HG02678 (cell line): ENCODE data around the gene CISH.

ENCODE experiments used
- ATAC-seq: cut with Tn5 transposase; IDR thresholded peaks from one replicate; pipeline ENCODE4 v1.9.1; 2021; ENCODE audit warnings: mild to moderate bottlenecking, moderate library complexity; ENCODE audit not compliant: unreplicated experiment

The CISH gene

DNA sequence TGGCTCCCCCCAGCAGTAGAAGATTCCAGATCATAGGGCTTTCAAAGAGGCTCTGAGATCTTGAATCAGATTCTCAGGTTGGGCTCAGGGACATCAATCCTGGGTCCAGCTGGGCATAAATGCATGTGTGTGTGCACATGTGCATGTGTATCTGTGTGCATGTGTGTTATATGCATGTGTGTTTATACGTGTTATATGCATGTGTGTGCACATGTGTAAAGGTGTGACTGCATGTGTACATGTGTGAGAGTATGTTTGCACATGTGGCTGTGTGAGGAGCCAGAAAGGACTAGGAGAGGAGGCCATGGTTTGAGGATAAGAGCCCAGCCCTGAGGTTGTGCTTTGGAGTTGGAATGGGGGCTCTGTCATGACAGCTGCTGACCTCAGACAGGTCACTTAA lies 3.6 kb upstream of the CISH start:
- no peak for ATAC-seq

DNA sequence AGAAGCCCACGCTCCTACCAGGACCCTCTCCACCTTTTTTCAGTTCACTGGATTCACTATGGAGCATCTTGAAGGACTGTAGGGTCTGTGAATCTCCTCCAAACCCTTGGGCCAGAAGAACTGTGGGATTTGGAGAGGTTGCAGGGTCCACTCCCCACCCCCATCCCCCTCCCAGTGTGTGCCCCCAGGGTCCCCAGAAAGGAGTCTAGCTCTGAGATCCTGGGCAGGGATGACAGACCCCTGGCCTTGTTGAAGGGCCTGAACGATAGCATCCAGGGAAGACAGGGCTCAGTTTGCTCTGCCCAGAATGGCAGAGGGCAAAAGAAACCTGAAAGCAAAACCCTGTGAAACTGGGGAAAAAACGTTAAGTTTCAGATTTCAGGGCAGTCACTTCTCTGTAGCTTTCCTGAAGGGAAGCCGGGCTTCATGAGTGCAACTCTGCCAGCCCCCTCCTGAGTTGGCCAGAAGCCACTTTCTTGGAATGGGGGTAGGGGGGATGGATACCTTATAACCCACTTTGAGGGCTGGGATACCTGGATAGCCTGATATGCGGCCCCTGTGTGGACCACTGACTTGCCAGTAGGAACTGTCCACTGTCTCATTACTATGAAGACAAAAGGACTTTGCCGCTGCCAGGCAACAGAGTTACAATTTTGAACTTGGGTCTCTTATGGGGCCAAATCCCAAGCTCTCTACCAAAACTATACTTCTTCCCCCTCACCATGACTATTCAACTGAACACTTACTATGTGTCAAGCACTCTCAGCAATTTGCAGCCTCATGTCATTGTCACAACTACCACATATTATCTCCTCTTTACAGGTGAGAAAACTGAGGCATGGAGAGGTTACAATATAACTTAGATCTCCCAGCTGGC lies 1.6 kb upstream of the CISH start:
- no peak for ATAC-seq

DNA sequence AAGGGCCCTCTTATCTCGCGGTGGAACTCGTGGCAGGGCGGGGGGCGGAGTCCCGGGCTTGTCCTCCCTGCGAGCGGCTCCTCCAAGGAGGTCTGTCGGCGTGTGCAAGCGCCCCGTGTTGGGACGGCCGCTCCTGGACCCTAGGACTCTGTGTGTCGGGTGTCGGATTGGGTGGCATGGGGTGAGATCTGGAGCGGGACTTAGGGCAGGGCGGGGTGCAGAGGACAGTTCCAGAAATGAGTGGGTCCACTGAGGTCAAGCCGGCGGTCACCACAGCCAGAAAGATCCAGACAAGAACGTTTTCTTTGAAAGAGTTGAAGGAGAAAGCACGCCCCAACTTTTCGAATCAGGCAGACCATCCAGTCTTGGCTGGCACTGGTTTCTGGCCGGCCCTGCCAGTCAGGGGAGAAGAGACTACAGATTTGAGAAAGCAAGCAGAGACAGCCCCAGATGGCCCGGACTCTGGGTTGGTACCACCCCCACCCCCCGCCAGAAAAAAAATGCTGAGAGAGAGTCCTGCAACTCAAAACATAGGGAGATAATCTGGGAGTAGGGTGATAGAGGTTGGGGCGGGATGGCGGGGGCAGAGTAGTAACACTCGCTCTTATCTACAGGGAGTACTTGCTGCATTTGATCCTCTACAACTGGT lies 784 bp upstream of the CISH start:
- no peak for ATAC-seq

DNA sequence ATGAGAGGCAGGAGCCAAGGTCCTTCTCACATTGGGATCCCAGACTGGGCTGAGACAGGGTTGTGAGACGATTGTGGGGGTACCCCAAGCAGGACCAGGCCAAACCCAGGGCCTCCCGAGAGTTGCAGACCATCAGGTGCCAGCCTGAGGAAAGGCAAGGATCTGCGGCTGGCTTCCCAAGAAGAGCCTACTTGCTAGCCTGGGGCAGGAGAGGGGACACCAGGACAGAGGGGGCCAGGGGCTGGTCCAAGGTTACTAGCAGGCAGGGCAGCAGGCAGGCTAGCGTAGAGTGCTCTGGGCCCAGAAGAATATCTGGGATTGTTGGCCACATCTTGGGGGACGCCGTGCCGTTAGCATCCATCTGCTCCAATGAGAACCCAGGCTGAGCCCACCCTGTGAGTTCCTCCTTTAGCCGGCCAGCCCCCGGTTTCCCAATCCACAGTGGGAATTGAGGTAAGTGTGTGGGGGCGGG lies 546 bp downstream of the CISH start:
- ATAC-seq: no peak

DNA sequence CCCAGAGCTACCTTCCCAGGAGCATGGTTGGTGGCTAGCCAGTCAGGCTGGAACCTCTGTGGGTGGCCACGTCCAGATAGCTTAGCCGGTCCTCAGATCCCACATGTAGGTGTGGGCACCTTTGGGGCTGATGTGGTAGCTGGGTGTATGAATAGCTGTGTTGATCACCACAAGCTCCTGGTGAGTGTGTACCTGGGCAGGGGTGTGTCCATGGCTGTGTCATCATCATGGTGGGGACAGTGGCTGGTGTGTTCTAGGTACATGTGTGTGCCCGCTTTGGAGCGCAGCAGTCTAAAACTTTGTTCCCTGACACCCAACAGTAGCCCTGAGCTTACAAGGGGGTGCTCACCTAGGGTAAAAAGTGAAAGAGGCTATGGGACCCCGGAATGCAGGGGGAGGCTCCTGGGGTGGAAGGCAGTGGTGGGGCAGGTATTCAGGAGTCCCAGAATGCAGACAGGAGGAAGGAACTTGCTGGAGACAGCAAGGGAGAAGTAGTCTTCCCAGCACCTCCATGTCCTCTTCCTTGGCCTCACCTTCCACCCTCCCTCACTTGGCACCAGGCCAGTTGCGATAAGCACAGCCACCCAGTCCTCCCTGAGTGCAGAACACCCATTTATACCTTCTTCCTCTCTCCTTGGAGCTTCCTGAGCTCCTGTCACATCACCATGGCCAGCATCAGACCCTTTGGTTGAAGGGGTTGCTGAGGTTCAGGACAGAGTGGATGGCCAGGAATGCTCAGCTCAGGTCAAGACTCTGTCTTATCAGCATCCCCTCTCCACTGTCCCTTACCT lies 1.2 kb downstream of the CISH start:
- no peak for ATAC-seq

DNA sequence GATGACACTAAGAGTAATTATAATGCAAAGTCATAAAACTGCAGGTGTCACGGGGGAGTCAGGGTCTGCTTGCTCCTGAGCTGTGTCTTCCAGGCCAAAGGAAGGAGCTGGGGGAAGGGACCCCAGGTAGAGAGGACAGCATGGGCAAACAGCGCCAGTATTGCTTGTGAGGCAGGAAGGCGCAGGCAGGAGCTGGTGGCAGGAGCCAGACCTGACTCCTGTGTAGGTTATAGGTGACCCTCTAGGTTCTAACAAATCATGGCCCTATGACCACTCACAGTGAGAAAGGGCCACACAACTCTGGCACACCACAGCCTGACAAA lies 1.9 kb downstream of the CISH start:
- no peak for ATAC-seq

DNA sequence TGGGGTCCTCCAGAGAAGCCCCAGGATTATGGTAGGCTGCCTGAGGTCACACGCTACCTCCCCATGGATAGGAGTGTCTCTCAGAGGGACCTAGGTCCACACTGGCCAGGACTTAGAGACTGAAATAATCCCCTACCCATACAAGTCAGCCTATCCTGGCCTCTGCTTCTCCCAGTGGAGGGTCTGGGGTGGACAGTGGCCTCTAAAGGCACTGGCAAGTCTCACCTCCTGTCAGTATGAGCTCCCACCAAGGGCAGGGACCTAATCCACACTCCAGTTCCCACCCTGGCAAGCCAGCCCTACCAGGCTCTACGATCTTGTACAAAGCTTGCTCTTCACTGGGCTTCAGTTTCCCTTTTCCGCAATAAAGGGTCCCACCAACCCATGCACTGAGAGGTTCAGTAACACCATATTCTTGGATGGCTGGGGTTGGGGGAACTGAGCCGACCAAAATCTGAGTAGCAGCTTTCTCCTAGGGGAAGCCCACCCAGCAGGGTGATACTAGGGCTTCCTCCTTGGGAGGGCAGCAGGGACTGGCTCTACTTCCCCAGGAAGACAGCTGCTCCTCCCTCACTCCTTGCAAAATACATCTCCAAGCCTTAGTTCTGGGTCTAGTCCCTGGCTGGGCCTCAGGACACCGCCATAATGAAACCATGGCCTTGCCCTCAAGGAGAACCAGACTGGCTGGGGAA lies 2.4 kb downstream of the CISH start:
- no peak for ATAC-seq

DNA sequence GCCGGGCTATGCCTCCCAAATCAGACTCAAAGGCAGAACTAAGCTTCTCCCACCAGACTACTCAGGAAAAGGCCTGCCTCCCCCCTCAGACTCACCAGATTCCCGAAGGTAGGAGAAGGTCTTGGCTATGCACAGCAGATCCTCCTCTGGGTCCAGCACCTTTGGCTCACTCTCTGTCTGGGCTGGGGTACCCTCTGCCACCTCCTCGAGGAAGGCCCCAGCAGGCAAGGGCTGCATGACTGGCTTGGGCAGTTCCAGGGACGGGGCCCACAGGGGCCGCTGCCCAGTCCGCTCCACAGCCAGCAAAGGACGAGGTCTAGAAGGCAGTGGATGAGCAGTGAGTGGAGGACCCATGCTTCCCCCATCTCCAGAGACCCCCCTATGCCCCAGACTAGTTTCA lies 3.3 kb downstream of the CISH start:
- no peak for ATAC-seq

DNA sequence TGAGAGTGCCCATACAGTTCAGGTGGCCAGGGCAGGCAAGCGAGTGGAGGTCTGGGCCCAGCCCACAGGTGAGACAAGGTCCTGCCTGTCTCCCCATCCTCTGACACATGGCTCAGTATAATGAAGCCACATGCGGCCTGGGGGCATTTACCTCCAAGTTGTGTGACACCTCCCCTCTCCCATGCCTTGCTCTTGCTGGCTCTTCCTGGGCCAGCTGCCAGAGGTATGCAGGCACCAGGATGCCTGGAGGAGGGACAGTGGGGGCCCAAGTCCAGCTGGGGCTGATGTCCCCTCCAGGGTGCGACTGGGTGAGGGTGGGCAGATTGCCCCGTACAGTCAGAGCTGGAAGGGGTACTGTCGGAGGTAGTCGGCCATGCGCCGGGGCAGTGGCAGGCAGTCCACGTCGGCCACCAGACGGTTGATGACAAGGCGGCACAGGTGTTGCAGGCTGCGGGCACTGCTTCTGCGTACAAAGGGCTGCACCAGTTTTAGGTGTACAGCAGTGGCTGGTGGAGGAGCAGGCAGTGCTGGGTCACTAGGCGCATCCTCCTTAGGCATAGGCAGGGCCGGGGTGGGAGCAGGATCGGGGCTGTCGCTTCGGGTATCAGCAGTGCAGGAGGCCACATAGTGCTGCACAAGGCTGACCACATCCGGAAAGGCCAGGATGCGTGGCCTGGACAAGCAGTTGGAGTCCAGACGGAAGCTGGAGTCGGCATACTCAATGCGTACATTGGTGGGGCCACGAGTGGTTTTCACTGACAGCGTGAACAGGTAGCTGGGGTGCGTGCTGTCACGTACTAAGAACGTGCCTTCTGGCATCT lies 4.1 kb downstream of the CISH start:
- ATAC-seq: no peak

DNA sequence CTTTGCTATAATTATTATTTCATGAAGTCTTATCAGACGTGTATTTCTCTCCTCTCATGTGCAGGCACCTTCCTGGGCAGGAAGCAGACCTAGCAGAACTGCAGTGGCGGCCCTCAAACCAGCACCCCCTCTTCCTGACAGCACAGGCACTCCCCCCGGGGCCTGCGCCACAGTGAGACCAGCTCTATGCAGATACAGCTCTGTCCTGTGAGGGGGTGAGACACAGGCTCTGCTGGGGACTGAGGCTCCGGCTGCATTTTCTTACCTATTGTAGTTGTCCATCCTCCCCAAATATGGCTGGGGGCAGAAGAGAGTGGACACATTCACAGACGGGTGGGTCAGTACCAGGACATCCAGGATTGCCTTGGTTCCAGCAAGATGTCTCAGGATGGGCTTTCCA lies 5.0 kb downstream of the CISH start:
- ATAC-seq: no peak

DNA sequence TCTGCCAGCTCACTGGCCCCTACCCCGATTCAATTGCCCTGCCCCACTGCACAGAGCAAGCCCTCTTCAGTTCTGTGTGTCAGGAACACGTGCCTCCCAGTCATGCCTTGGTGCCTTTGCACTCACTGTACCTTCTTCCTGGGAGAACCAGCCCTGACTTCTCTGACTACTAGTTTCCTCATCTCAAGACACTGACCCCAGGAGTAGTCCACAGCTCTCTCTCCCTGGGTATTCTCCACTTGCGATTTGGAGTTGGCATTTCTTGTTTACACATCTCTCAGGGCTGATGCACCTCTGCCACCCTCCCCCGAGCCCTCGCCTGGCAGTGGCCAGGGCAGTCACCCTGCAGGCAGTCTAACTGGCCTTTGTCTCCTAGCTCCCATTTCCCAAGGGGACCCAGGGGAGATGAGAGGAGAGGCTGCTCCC lies 5.7 kb downstream of the CISH start:
- no peak for ATAC-seq

DNA sequence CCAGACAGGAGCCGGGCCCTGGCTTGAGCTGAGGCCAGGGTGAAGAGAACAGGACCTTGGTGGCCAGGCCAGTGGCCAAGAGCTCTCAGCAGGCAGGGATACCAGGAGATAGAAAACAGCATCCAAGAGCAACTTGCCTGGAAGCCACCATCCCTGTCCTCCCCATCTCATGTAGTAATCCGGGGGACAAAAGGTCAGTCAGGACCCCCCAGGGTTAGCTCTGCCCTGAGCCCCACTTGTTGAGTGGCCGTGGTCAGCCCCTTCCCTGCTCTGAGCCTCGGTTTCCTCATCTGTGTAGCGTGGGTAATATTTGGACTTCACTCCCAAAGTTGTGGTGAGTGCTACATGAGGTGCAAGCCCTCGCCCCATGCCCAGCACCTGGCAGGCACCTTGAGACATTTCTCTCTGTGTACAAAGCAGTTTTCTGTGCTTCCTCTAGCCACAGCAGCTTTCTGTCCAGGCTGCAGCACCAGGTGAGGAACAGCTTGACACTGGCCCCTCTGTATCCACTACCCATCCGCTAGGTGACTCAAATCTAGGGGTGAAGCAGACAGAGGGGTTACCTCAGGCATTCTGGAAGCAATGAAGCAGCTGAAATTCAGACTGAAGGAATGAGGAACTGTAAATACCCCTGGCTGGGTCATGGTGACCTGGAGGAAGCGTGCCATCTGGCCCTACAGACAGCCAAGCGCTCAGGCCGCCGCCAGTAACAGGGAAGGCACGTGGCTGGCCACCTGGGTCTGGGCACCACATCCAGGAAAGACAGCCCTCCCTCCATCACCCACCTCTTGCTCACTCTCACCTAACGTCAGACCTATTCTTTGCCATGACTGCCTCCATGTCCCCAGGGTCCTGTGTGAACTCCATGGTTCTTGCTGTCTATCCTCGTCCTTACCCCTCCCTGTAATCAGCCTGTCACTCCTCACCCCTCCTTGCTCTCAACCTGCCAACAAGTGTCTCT lies 6.7 kb downstream of the CISH start:
- ATAC-seq: no peak

DNA sequence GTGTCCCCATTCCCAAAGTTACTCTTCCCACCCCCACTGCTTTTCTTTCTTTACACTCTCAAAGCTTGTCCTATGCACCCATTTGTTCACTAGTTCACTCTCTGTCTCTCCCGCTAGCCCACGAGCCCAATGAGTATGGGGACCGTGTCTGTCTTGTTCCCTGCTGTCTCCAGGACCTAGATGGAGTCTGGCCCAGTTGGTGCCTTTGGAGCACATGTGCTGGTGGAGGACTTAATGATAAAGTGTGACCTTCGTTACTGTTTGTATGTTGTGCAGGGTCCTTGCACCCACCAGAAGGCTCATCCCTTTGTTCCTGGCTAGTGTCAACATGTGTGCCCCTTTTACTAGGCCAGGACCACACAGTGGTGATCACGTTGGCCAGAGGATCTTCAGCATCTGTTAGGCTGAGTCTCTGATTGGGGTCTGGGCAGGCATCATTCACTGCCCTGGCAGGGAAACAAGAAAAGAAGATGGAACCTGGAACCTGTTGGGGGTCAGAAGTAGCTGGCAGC lies 7.4 kb downstream of the CISH start:
- ATAC-seq: no peak

DNA sequence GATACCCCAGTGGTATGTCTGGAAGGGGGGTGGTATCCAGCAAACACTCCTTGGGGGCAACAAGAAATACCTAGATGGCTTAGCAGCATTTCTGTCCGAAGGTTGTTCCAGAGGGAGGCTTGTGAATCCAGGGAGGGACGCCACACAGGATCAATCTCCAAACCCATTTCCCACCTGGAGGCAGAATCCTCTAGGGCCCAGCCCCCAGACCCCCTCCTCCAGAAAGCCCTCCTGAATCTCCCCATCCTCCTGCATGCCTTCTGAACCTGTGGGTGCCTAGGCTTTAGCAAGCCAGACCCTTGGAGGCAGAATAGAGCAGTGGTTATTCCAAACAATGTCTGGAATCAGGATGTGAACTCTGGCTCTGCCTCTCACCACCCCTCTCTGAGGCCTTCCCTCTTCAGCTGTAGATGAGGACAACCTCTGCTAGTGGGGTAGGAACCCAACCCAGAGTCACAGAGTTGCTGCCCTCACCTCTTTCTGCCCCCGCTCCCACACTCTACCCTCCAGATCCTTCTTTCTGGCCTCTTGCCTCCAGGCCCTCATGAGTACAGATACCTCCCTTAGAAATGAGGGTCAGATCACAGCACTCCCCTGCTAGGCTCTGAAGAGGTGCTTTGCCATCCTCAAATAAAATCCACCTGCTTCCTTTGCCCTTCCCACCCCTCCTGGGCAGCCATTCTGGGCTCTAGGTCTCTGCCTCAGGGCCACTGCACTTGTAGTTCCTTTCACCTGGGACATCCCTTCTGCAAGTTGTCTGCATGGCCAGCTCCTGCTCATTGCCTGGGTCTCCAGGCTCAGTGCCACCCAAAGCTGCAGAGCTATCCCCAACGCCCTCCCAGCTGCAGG lies 8.1 kb downstream of the CISH start:
- ATAC-seq: no peak

DNA sequence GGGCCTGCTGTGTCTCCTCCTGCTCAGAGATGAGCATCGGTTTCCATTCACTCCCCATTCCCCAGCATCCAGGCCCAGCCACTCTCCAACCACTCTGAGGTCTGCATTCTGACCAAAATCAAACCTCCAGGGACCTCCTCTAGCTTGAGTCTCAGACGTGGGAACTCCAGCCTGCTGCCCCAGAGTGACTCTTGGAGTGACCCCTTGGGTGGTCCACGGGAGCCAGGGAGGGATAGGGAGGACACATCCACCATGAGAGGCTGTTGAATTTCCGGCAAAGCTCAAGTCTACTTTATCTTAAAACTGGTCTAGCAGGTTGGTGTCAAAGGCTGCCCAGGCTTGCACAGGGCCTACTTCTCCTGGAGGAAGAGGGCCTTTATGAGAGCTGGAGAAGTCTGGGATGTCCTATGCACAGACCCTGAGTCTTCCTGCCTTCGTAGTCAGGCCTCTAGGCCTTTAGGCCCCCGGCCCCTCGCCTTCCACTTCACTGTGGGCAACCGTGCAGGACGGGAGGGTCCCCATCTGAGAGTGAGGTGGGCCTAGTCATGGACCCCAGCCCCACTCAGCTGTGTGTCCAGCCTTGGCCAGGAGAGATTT lies 8.9 kb downstream of the CISH start:
- ATAC-seq: no peak

DNA sequence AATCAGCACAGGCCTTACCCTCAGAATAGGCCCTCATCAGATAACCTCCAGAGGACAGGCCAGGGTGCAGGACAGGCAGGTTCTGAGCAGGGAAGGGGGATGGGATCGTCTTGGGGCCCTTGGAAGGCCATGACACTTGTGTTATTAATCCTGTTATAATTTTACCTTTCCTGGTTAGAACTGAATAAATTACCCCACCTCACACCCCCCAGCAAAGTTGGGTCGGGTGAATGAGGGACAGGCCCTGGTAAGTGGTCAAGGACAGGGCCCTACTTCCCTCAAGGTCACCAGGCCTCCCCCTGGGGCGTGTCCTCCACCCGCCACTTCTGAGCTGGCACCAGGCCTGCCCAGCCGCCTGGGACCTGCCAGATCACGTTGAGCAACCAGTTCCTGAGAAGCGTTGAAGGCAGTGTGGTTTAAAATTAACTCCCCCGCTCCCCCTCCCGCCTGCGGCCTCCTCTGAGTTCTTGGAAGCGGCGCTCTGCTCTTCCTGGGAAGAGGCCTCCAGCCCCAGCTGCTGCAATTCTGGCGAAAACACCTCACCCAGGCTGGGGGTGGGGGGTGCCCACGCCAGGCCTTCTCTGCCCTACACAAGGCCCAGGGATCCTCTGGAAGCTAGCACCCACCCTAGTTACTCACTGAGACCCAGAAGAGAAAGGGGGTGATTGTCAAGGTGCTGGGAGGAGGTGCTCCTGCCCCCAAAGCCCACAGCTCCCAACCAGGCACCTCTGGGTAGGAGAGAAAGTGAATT lies 10.6 kb downstream of the CISH start:
- ATAC-seq: peak; percentile 62
